Measurements from ENCODE around the gene SNRNP70. TPM values are rescaled to one million over a fixed set of nuclear protein-coding genes. Genes with fewer than 3 reads are reported as not detected.

The SNRNP70 gene
- total RNA-seq, 2 experiments from 2014 or later, result 181 to 392 TPM

DNA sequence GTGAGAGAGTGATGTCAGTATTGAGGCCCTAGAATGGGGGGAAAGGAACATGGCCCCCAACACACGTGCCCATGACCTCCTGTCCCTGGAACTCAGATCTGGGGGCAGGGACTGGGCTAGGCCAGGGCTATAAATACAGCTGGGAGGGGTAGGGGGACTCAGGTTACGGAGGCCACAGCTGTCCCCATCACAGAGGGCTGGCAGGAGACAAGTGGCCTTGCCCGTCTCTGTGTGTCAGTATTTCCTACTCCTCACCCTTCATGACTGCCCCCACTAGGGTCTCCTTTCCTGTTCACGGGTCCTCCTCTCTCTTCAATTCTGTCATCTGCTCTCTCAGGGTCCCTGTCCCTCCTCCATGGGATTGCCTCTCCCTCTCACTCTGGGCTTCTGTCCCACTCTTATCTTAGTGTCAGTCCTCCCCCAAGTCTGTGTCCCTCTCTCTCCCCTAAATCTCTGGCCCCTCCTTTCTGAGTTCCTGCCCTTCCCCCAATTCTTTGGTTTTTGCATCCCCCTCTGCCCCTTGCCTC, 70.6 kb downstream of the SNRNP70 start:
- no TSS peak for BruUV-seq (replicated peaks)
- no peak for DNase-seq (ENCODE audit: low spot score)
- no peaks in the 10 kb centered on the region for H4K20me1 ChIP-seq (ENCODE audit: insufficient read depth, low read length)
- no peak overlapping the region for H2AFZ ChIP-seq (ENCODE audit: low read length)
- H3K4me3 ChIP-seq (ENCODE audit: low read depth, low read length, poor library complexity, severe bottlenecking), result no peak overlapping the region
- TF ChIP-seq CTCF (conservative IDR thresholded peaks at IDR 0.05; ENCODE audit: low read length), result no peak
- TF ChIP-seq EZH2phosphoT487 (IDR thresholded peaks at IDR 0.05; ENCODE audit: borderline replicate concordance, low read depth, low read length), result no peak
- no peaks in the 10 kb centered on the region for H3K79me2 ChIP-seq (ENCODE audit: insufficient read depth, low read depth, low read length)
- no peaks in the 10 kb centered on the region for H3K9me3 ChIP-seq (ENCODE audit: low read length)
- ChIA-PET CTCF (ENCODE audit: unreplicated experiment) (no interaction called here), POLR2A (no interaction called here)
- H3K27ac ChIP-seq (ENCODE audit: low read depth, low read length, poor library complexity, severe bottlenecking), result no peak overlapping the region
- H3K4me2 ChIP-seq (ENCODE audit: low read length), result no peak overlapping the region
- no peaks in the 10 kb centered on the region for H3K36me3 ChIP-seq (ENCODE audit: insufficient read depth, low read length)
- intact Hi-C loops (cut with micrococcal nuclease; ENCODE audit: unreplicated experiment), result no loop called here
- H3K4me1 ChIP-seq (ENCODE audit: insufficient read depth, low read length, poor library complexity, severe bottlenecking), result peaks cover 12% of the 10 kb centered on the region
- H3K9me2 ChIP-seq (ENCODE audit: insufficient read depth, low read length), result no peaks in the 10 kb centered on the region

GRCh38 chr19:49157445-49158224, 72.4 kb downstream of the SNRNP70 start, which contains the start of gene TRPM4:
Gene TRPM4, plus strand, starts transcription at chr19:49157792. Its CDS starts 75 bp downstream, at chr19:49157867.
- no peak within 1 kb of the TSS for H3K4me2 ChIP-seq (ENCODE audit: low read length)
- CTCF ChIA-PET (ENCODE audit: unreplicated experiment), result no interaction called here
- no peaks in the 10 kb centered on the region for H3K4me1 ChIP-seq (ENCODE audit: insufficient read depth, low read length, poor library complexity, severe bottlenecking)
- H3K27ac ChIP-seq (ENCODE audit: low read depth, low read length, poor library complexity, severe bottlenecking), result no peak within 1 kb of the TSS
- no peak for TF ChIP-seq CTCF (conservative IDR thresholded peaks at IDR 0.05; ENCODE audit: low read length)
- TF ChIP-seq EZH2phosphoT487 (IDR thresholded peaks at IDR 0.05; ENCODE audit: borderline replicate concordance, low read depth, low read length), result no peak
- H4K20me1 ChIP-seq (ENCODE audit: insufficient read depth, low read length), result no peaks in the 10 kb centered on the region
- H3K79me2 ChIP-seq (ENCODE audit: insufficient read depth, low read depth, low read length), result no peaks in the 10 kb centered on the region
- H3K4me3 ChIP-seq (ENCODE audit: low read depth, low read length, poor library complexity, severe bottlenecking), result no peak within 1 kb of the TSS
- BruUV-seq (replicated peaks), result no TSS peak
- H2AFZ ChIP-seq (ENCODE audit: low read length), result no peak within 1 kb of the TSS
- H3K9me2 ChIP-seq (ENCODE audit: insufficient read depth, low read length), result no peaks in the 10 kb centered on the region
- no peak for DNase-seq (ENCODE audit: low spot score)
- POLR2A ChIA-PET, result no interaction called here
- H3K36me3 ChIP-seq (ENCODE audit: insufficient read depth, low read length), result no peaks in the 10 kb centered on the region
- intact Hi-C loops (cut with micrococcal nuclease; ENCODE audit: unreplicated experiment), result no loop called here
- H3K9me3 ChIP-seq (ENCODE audit: low read length), result no peaks in the 10 kb centered on the region

Small RNA genes lying within 50 kb of the gene (small RNA-seq; reads per million reads assigned to genes)
- gene RN7SL708P, result not detected

Other genes starting within 250 kb of the SNRNP70 start
- 4.5 and 4.9 TPM in 2 replicates for gene HSD17B14, start 249.0 kb upstream of the SNRNP70 start, total RNA-seq (2014; rRNA removed; shearing (Covaris generic))
- gene HSD17B14, start 249.0 kb upstream of the SNRNP70 start, total RNA-seq (2022), result 1.8 and 3.2 TPM in 2 replicates
- gene PLEKHA4, start 216.8 kb upstream of the SNRNP70 start, total RNA-seq (2014; rRNA removed; shearing (Covaris generic)), result 4.7 and 8.4 TPM in 2 replicates
- gene PLEKHA4, start 216.8 kb upstream of the SNRNP70 start, total RNA-seq (2022), result 8.1 and 8.8 TPM in 2 replicates
- 31.5 and 31.7 TPM in 2 replicates for gene PPP1R15A, start 213.0 kb upstream of the SNRNP70 start, total RNA-seq (2014; rRNA removed; shearing (Covaris generic))
- gene PPP1R15A, start 213.0 kb upstream of the SNRNP70 start, total RNA-seq (2022), result 23.4 and 23.8 TPM in 2 replicates
- gene TULP2, start 186.7 kb upstream of the SNRNP70 start, total RNA-seq (2014; rRNA removed; shearing (Covaris generic)), result 0.47 TPM in 1 of 2 replicates, not detected in the other
- 1.6 and 2.9 TPM in 2 replicates for gene TULP2, start 186.7 kb upstream of the SNRNP70 start, total RNA-seq (2022)
- gene NUCB1, start 185.1 kb upstream of the SNRNP70 start, total RNA-seq (2014; rRNA removed; shearing (Covaris generic)), result 72.6 and 88.7 TPM in 2 replicates
- 73.6 and 85.3 TPM in 2 replicates for gene NUCB1, start 185.1 kb upstream of the SNRNP70 start, total RNA-seq (2022)
- not detected in 2 replicates for gene DHDH, start 151.8 kb upstream of the SNRNP70 start, total RNA-seq (2014; rRNA removed; shearing (Covaris generic))
- gene DHDH, start 151.8 kb upstream of the SNRNP70 start, total RNA-seq (2022), result 0.53 TPM in 1 of 2 replicates, not detected in the other
- gene BAX, start 130.6 kb upstream of the SNRNP70 start, total RNA-seq (2014; rRNA removed; shearing (Covaris generic)), result 94.9 and 95.2 TPM in 2 replicates
- 83.9 and 93.7 TPM in 2 replicates for gene BAX, start 130.6 kb upstream of the SNRNP70 start, total RNA-seq (2022)
- gene FTL, start 120.1 kb upstream of the SNRNP70 start, total RNA-seq (2014; rRNA removed; shearing (Covaris generic)), result 562 and 602 TPM in 2 replicates
- 438 and 467 TPM in 2 replicates for gene FTL, start 120.1 kb upstream of the SNRNP70 start, total RNA-seq (2022)
- 12.5 and 20.0 TPM in 2 replicates for gene GYS1, start 92.1 kb upstream of the SNRNP70 start, total RNA-seq (2014; rRNA removed; shearing (Covaris generic))
- gene GYS1, start 92.1 kb upstream of the SNRNP70 start, total RNA-seq (2022), result 28.9 and 29.9 TPM in 2 replicates
- 265 and 272 TPM in 2 replicates for gene RUVBL2, start 91.6 kb upstream of the SNRNP70 start, total RNA-seq (2014; rRNA removed; shearing (Covaris generic))
- 125 and 146 TPM in 2 replicates for gene RUVBL2, start 91.6 kb upstream of the SNRNP70 start, total RNA-seq (2022)
- 1.1 TPM in 1 of 2 replicates, not detected in the other for gene LHB, start 68.4 kb upstream of the SNRNP70 start, total RNA-seq (2014; rRNA removed; shearing (Covaris generic))
- not detected in 2 replicates for gene LHB, start 68.4 kb upstream of the SNRNP70 start, total RNA-seq (2022)
- gene CGB3, start 61.1 kb upstream of the SNRNP70 start, total RNA-seq (2014; rRNA removed; shearing (Covaris generic)), result not detected in 2 replicates
- not detected in 2 replicates for gene CGB3, start 61.1 kb upstream of the SNRNP70 start, total RNA-seq (2022)
- gene CGB2, start 53.6 kb upstream of the SNRNP70 start, total RNA-seq (2014; rRNA removed; shearing (Covaris generic)), result not detected in 2 replicates
- not detected in 2 replicates for gene CGB2, start 53.6 kb upstream of the SNRNP70 start, total RNA-seq (2022)
- not detected in 2 replicates for gene CGB1, start 48.6 kb upstream of the SNRNP70 start, total RNA-seq (2014; rRNA removed; shearing (Covaris generic))
- gene CGB1, start 48.6 kb upstream of the SNRNP70 start, total RNA-seq (2022), result not detected in 2 replicates
- gene CGB5, start 41.6 kb upstream of the SNRNP70 start, total RNA-seq (2014; rRNA removed; shearing (Covaris generic)), result not detected in 2 replicates
- not detected in 2 replicates for gene CGB5, start 41.6 kb upstream of the SNRNP70 start, total RNA-seq (2022)
- gene CGB8, start 36.3 kb upstream of the SNRNP70 start, total RNA-seq (2014; rRNA removed; shearing (Covaris generic)), result not detected in 2 replicates
- gene CGB8, start 36.3 kb upstream of the SNRNP70 start, total RNA-seq (2022), result not detected in 2 replicates
- gene CGB7, start 27.7 kb upstream of the SNRNP70 start, total RNA-seq (2014; rRNA removed; shearing (Covaris generic)), result not detected in 2 replicates
- gene CGB7, start 27.7 kb upstream of the SNRNP70 start, total RNA-seq (2022), result not detected in 2 replicates
- not detected in 2 replicates for gene NTF4, start 20.6 kb upstream of the SNRNP70 start, total RNA-seq (2014; rRNA removed; shearing (Covaris generic))
- gene NTF4, start 20.6 kb upstream of the SNRNP70 start, total RNA-seq (2022), result not detected in 2 replicates
- not detected in 2 replicates for gene KCNA7, start 12.8 kb upstream of the SNRNP70 start, total RNA-seq (2014; rRNA removed; shearing (Covaris generic))
- gene KCNA7, start 12.8 kb upstream of the SNRNP70 start, total RNA-seq (2022), result not detected in 2 replicates
- gene LIN7B, start 28.9 kb downstream of the SNRNP70 start, total RNA-seq (2014; rRNA removed; shearing (Covaris generic)), result 5.5 and 14.7 TPM in 2 replicates
- gene LIN7B, start 28.9 kb downstream of the SNRNP70 start, total RNA-seq (2022), result 3.6 and 4.8 TPM in 2 replicates
- gene C19orf73, start 33.7 kb downstream of the SNRNP70 start, total RNA-seq (2014; rRNA removed; shearing (Covaris generic)), result 5.9 and 8.3 TPM in 2 replicates
- gene C19orf73, start 33.7 kb downstream of the SNRNP70 start, total RNA-seq (2022), result 2.5 and 4.4 TPM in 2 replicates
- gene PPFIA3, start 34.1 kb downstream of the SNRNP70 start, total RNA-seq (2014; rRNA removed; shearing (Covaris generic)), result 17.1 and 21.2 TPM in 2 replicates
- gene PPFIA3, start 34.1 kb downstream of the SNRNP70 start, total RNA-seq (2022), result 16.2 and 17.8 TPM in 2 replicates
- gene HRC, start 69.9 kb downstream of the SNRNP70 start, total RNA-seq (2014; rRNA removed; shearing (Covaris generic)), result not detected in 2 replicates
- not detected in 2 replicates for gene HRC, start 69.9 kb downstream of the SNRNP70 start, total RNA-seq (2022)
- 11.6 and 20.9 TPM in 2 replicates for gene TRPM4, start 72.3 kb downstream of the SNRNP70 start, total RNA-seq (2014; rRNA removed; shearing (Covaris generic))
- 36.2 and 44.2 TPM in 2 replicates for gene TRPM4, start 72.3 kb downstream of the SNRNP70 start, total RNA-seq (2022)
- 2.5 and 2.8 TPM in 2 replicates for gene SLC6A16, start 239.7 kb downstream of the SNRNP70 start, total RNA-seq (2014; rRNA removed; shearing (Covaris generic))
- 15.8 and 21.7 TPM in 2 replicates for gene SLC6A16, start 239.7 kb downstream of the SNRNP70 start, total RNA-seq (2022)
- 170 and 219 TPM in 2 replicates for gene CD37, start 250.0 kb downstream of the SNRNP70 start, total RNA-seq (2014; rRNA removed; shearing (Covaris generic))
- 279 and 352 TPM in 2 replicates for gene CD37, start 250.0 kb downstream of the SNRNP70 start, total RNA-seq (2022)